Neural progenitor cell (in vitro differentiated cells): ENCODE data around the gene AARS2.

Source experiments
- EZH2 ChIP-seq: fragments of 200-600 bp; sonication (generic); IDR thresholded peaks from 2 replicates; pipeline ENCODE4 v1.6.1; 2017; ENCODE audit warnings: antibody characterized with exemption, mild to moderate bottlenecking, moderate library complexity
- TF ChIP-seq, protein P1 (sequence below): fragments of 200-600 bp; sonication (generic); IDR thresholded peaks from 2 replicates; pipeline ENCODE4 v1.5.1; 2017; ENCODE audit warnings: antibody characterized with exemption, mild to moderate bottlenecking

- TF ChIP-seq EZH2, result no peak
- TF ChIP-seq, protein P1, sequence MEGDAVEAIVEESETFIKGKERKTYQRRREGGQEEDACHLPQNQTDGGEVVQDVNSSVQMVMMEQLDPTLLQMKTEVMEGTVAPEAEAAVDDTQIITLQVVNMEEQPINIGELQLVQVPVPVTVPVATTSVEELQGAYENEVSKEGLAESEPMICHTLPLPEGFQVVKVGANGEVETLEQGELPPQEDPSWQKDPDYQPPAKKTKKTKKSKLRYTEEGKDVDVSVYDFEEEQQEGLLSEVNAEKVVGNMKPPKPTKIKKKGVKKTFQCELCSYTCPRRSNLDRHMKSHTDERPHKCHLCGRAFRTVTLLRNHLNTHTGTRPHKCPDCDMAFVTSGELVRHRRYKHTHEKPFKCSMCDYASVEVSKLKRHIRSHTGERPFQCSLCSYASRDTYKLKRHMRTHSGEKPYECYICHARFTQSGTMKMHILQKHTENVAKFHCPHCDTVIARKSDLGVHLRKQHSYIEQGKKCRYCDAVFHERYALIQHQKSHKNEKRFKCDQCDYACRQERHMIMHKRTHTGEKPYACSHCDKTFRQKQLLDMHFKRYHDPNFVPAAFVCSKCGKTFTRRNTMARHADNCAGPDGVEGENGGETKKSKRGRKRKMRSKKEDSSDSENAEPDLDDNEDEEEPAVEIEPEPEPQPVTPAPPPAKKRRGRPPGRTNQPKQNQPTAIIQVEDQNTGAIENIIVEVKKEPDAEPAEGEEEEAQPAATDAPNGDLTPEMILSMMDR, result no peak
Measured at GRCh38 chr6:44292661-44293365, 20.3 kb downstream of the AARS2 start.
